Sigmoid colon (tissue), 7 donors: Measurements from ENCODE around the gene ZNF211. TPM values are rescaled to one million over a fixed set of nuclear protein-coding genes. Genes with fewer than 3 reads are reported as not detected.
A peak's percentile ranks its signal among the peaks of the same experiment; 100 is the strongest.

Source experiments
- DNase-seq: peaks from one replicate; pipeline ENCODE4 v3.0.0-alpha.2; 2019
- H3K27ac ChIP-seq, 4 donors: fragments of 200-600 bp; sonication (generic); one replicate each; pipeline ENCODE4 v1.5.1; 2016 to 2019; ENCODE audit warnings: mild to moderate bottlenecking in 1 of 4
- H3K27me3 ChIP-seq, 3 donors: fragments of 200-600 bp; sonication (generic); one replicate each; pipeline ENCODE4 v1.5.1; 2019; ENCODE audit warnings: mild to moderate bottlenecking in 1 of 3
- H3K36me3 ChIP-seq, 4 donors: fragments of 200-600 bp; sonication (generic); one replicate each; pipeline ENCODE4 v1.5.1; 2016 to 2019
- H3K4me1 ChIP-seq, 4 donors: fragments of 200-600 bp; sonication (generic); one replicate each; pipeline ENCODE4 v1.5.1; 2017 to 2019
- H3K4me3 ChIP-seq, 4 donors: fragments of 200-600 bp; sonication (generic); one replicate each; pipeline ENCODE4 v1.5.1; 2017 to 2019; ENCODE audit warnings: mild to moderate bottlenecking in 2 of 4, moderate library complexity in 1 of 4
- H3K9me3 ChIP-seq, 4 donors: fragments of 200-600 bp in 3 of 4; sonication (generic) in 3 of 4; one replicate each; pipeline versions ENCODE4 v1.5.1 to v1.6.1; 2013 to 2019
- CTCF ChIP-seq, 4 experiments: fragments of 450-650 bp in 3 of 4; fragments of 200-600 bp in 1 of 4; IDR thresholded peaks; one replicate each; pipeline ENCODE4 v1.5.1; 2016 to 2019; ENCODE audit warnings: antibody characterized with exemption in 4 of 4, mild to moderate bottlenecking in 3 of 4, moderate library complexity in 2 of 4
- EP300 ChIP-seq, 4 donors: sonication (generic); formaldehyde crosslinking; IDR thresholded peaks; one replicate each; pipeline ENCODE4 v1.6.1; 2017; ENCODE audit warnings: antibody characterized with exemption in 4 of 4
- POLR2A ChIP-seq, 2 donors: fragments of 450-650 bp; IDR thresholded peaks; one replicate each; pipeline ENCODE4 v1.6.1; 2016; ENCODE audit warnings: antibody characterized with exemption in 2 of 2, mild to moderate bottlenecking in 2 of 2, moderate library complexity in 2 of 2
- POLR2AphosphoS5 ChIP-seq, 4 donors: sonication (generic); formaldehyde crosslinking; IDR thresholded peaks; one replicate each; pipeline ENCODE4 v1.6.1; 2017; ENCODE audit warnings: antibody characterized with exemption in 4 of 4
- WGBS, 2 donors: extraction: QIAGEN DNeasy Blood & Tissue Kit; methylation state at CpG; one replicate each; pipeline ENCODE4 v1.1.7; 2013; 5-methylcytosine and 5-hydroxymethylcytosine counted together
- intact Hi-C: fragments of 100-400 bp; cut with DNase I; formaldehyde crosslinking; loops from one replicate; pipeline ENCODE4 v1.15.1; 2023
- polyA plus RNA-seq, 3 donors: library from polyadenylated mRNA; stranded (reverse); fragments of 200-250 nt; gene quantifications; one replicate each; pipeline ENCODE4 v1.2.3, GENCODE V29; 2013
- total RNA-seq, 4 donors: library from RNA; depleted of rRNA; stranded (reverse); fragments of >200 nt; gene quantifications; one replicate each; pipeline ENCODE4 v1.1.0, GENCODE V29; 2016
- donor health status: healthy with polysubstance abuse.
- donor health status: Bipolar disorder and iron deficiency.
- donor health status: healthy.

ZNF211 gene
- total and polyA plus RNA-seq, 7 donors = 1.8 to 14.4 (median 11.8) TPM

- Histone ChIP-seq H3K27ac (no peak overlapping the region), H3K36me3 (no peaks in the 10 kb centered on the region), H3K27me3 (no peaks in the 10 kb centered on the region), H3K4me1 (no peaks in the 10 kb centered on the region), H3K4me3 (no peak overlapping the region), H3K9me3 (peaks cover 0 to 10% (median 0%) of the 10 kb centered on the region in 4 donors)
- no peak for DNase-seq
- no peak for TF ChIP-seq EP300 (IDR thresholded peaks at IDR 0.05)
- no peak for TF ChIP-seq POLR2AphosphoS5 (IDR thresholded peaks at IDR 0.05)
- no peak for TF ChIP-seq POLR2A (IDR thresholded peaks at IDR 0.05)
- no peak for TF ChIP-seq CTCF (IDR thresholded peaks at IDR 0.05)
- intact Hi-C loops = no loop called here
- 90 to 92% methylated on average over 2 of the region's 2 CpGs for WGBS, 2 donors
Observed at GRCh38 chr19:57653689-57654088, 20.7 kb downstream of the ZNF211 start.

GRCh38 chr19:57655443-57655842 lies 22.5 kb downstream of the ZNF211 start:
- H3K4me3 ChIP-seq = no peak overlapping the region
- intact Hi-C loops = no loop called here
- no peaks in the 10 kb centered on the region for H3K4me1 ChIP-seq
- no peaks in the 10 kb centered on the region for H3K27me3 ChIP-seq
- peaks cover 0 to 8% (median 0%) of the 10 kb centered on the region in 4 donors for H3K9me3 ChIP-seq
- WGBS, 2 donors = 43 to 81% methylated on average over 1 of the region's 1 CpG
- no peak for DNase-seq
- TF ChIP-seq POLR2AphosphoS5 (IDR thresholded peaks at IDR 0.05) (no peak), CTCF (IDR thresholded peaks at IDR 0.05) (no peak), POLR2A (IDR thresholded peaks at IDR 0.05) (no peak), EP300 (IDR thresholded peaks at IDR 0.05) (no peak)
- H3K36me3 ChIP-seq = no peaks in the 10 kb centered on the region
- H3K27ac ChIP-seq = no peak overlapping the region

- no peaks in the 10 kb centered on the region for H3K4me1 ChIP-seq
- DNase-seq = no peak
- peaks cover 0 to 2% (median 0%) of the 10 kb centered on the region in 3 donors for H3K27me3 ChIP-seq
- no peak for TF ChIP-seq POLR2A (IDR thresholded peaks at IDR 0.05)
- TF ChIP-seq EP300 (IDR thresholded peaks at IDR 0.05) = no peak
- TF ChIP-seq POLR2AphosphoS5 (IDR thresholded peaks at IDR 0.05) = no peak
- TF ChIP-seq CTCF (IDR thresholded peaks at IDR 0.05) = no peak
- no peaks in the 10 kb centered on the region for H3K36me3 ChIP-seq
- no peak overlapping the region for H3K4me3 ChIP-seq
- intact Hi-C loops = no loop called here
- no peak overlapping the region for H3K27ac ChIP-seq
- WGBS, 2 donors = 81 to 90% methylated on average over 1 of the region's 1 CpG
- peaks cover 0 to 8% (median 0%) of the 10 kb centered on the region in 4 donors for H3K9me3 ChIP-seq
Observed at GRCh38 chr19:57656346-57656745, 23.4 kb downstream of the ZNF211 start.

- Histone ChIP-seq H3K9me3 (no peaks in the 10 kb centered on the region), H3K4me3 (peak overlapping the region; percentile 41 to 77 (median 62)), H3K27me3 (peaks cover 0 to 7% (median 0%) of the 10 kb centered on the region in 3 donors), H3K27ac (peak overlapping the region; percentile 78 to 88 (median 86)), H3K36me3 (no peaks in the 10 kb centered on the region), H3K4me1 (peaks cover 0 to 13% (median 6%) of the 10 kb centered on the region in 4 donors)
- intact Hi-C loops = no loop called here
- peak; percentile 75 for DNase-seq
- no peak for TF ChIP-seq POLR2A (IDR thresholded peaks at IDR 0.05)
- TF ChIP-seq POLR2AphosphoS5 (IDR thresholded peaks at IDR 0.05) = peak in 3 of 4 donors; percentile 23 to 41 (median 31)
- WGBS, 2 donors = 4% methylated on average over 64 of the region's 64 CpGs
Observed at GRCh38 chr19:57664269-57665127, 31.5 kb downstream of the ZNF211 start.

GRCh38 chr19:57665261-57665806 lies 32.4 kb downstream of the ZNF211 start:
- Histone ChIP-seq H3K4me1 (peaks cover 0 to 13% (median 6%) of the 10 kb centered on the region in 4 donors), H3K27me3 (peaks cover 0 to 7% (median 0%) of the 10 kb centered on the region in 3 donors), H3K4me3 (no peak overlapping the region), H3K27ac (peak overlapping the region; percentile 78 to 88 (median 86)), H3K9me3 (no peaks in the 10 kb centered on the region), H3K36me3 (no peaks in the 10 kb centered on the region)
- intact Hi-C loops = no loop called here
- 86 to 88% methylated on average over 9 of the region's 9 CpGs for WGBS, 2 donors
- no peak for DNase-seq
- TF ChIP-seq POLR2AphosphoS5 (IDR thresholded peaks at IDR 0.05) (no peak), EP300 (IDR thresholded peaks at IDR 0.05) (no peak), POLR2A (IDR thresholded peaks at IDR 0.05) (no peak), CTCF (IDR thresholded peaks at IDR 0.05) (no peak)
